Left lung (tissue), 10 donors: ENCODE data around the gene FMN1. TPM values are rescaled to one million over a fixed set of nuclear protein-coding genes. Genes with fewer than 3 reads are reported as not detected.

ENCODE experiments used
- ATAC-seq: fragments of 200-7000 bp; cut with Tn5 transposase; one replicate; pipeline ENCODE4 v1.9.1; 2020; ENCODE audit warnings: moderate library complexity
- DNase-seq, 4 donors: peaks; one replicate each; pipeline ENCODE4 v3.0.0-alpha.2; 2013 to 2020
- H3K27ac ChIP-seq, 2 donors: fragments of 200-600 bp; sonication (generic) in 1 of 2; one replicate each; pipeline versions ENCODE4 v1.5.0 to v1.8.0; 2020 to 2021
- H3K27me3 ChIP-seq, 2 donors: fragments of 200-600 bp; sonication (generic) in 1 of 2; one replicate each; pipeline versions ENCODE4 v1.5.0 to v1.8.0; 2020 to 2021
- H3K36me3 ChIP-seq, 2 donors: fragments of 200-600 bp; sonication (generic) in 1 of 2; one replicate each; pipeline versions ENCODE4 v1.5.0 to v1.8.0; 2020 to 2021
- H3K4me1 ChIP-seq, 2 donors: fragments of 200-600 bp; one replicate each; pipeline ENCODE4 v1.8.0; 2021
- H3K4me3 ChIP-seq, 2 donors: fragments of 200-600 bp; sonication (generic) in 1 of 2; one replicate each; pipeline versions ENCODE4 v1.5.0 to v1.8.0; 2020 to 2021; ENCODE audit warnings: mild to moderate bottlenecking in 1 of 2
- H3K9me3 ChIP-seq, 2 donors: fragments of 200-600 bp; sonication (generic) in 1 of 2; one replicate each; pipeline versions ENCODE4 v1.5.0 to v1.8.0; 2020 to 2021
- CTCF ChIP-seq, 2 donors: fragments of 200-600 bp; sonication (generic) in 1 of 2; IDR thresholded peaks; one replicate each; pipeline versions ENCODE4 v1.5.0 to v1.8.0; 2021; ENCODE audit warnings: antibody characterized with exemption in 2 of 2
- intact Hi-C, 2 donors: fragments of 100-400 bp; cut with DNase I; formaldehyde crosslinking; loops; one replicate each; pipeline versions ENCODE4 v1.11.2 to v1.14.2; 2022
- polyA plus RNA-seq, 6 donors: library from polyadenylated mRNA; unstranded; fragments of 120-200 nt; gene quantifications; one replicate each; pipeline ENCODE4 v1.2.1, GENCODE V29; 2013; ENCODE audit not compliant: insufficient read length in 6 of 6
- total RNA-seq, 2 donors: library from RNA; stranded (reverse); fragmentation: NEBNext Ultra II Directional; extraction: Animal tissue kit (Norgen Biotek cat#: 25700); gene quantifications; one replicate each; pipeline ENCODE4 v1.2.1, GENCODE V29; 2021
- donor health status: DM: no; HTN: yes; CAD: no.
- donor health status: DM: no; HTN: no; CAD: no.

Gene FMN1
- total and polyA plus RNA-seq, 8 donors = 4.6 to 45.2 (median 8.4) TPM

DNA sequence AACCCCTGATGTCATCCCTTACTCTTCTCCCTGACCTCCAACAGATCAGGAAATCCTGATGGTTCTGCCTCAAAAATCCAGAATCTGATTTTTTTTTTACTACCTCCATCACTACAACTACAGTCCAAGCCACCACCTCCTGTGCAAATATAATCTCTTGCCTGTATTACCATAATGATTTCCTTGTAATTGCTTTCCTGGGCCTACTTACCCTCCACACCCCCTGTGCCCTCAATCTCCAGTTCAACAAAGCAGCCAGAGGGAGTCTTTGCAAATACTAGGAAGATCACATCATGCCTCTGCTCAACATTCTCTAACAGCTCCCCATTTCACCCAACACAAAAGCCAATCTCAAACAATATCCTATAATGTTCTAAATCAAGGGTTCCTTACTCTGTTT is 159.9 kb downstream of the FMN1 start:
- H3K4me1 ChIP-seq = no peaks in the 10 kb centered on the region
- H3K4me3 ChIP-seq = no peak overlapping the region
- no peak for DNase-seq
- no peaks in the 10 kb centered on the region for H3K9me3 ChIP-seq
- no peak for TF ChIP-seq CTCF (IDR thresholded peaks at IDR 0.05)
- no peaks in the 10 kb centered on the region for H3K36me3 ChIP-seq
- no peak overlapping the region for H3K27ac ChIP-seq
- intact Hi-C loops = no loop called here
- H3K27me3 ChIP-seq = no peaks in the 10 kb centered on the region
- no peak for ATAC-seq

- no peak overlapping the region for H3K4me3 ChIP-seq
- intact Hi-C loops = no loop called here
- DNase-seq (no peak), ATAC-seq (no peak)
- H3K9me3 ChIP-seq = no peaks in the 10 kb centered on the region
- H3K4me1 ChIP-seq = peaks cover 5 to 7% of the 10 kb centered on the region in 2 donors
- no peak overlapping the region for H3K27ac ChIP-seq
- H3K27me3 ChIP-seq = no peaks in the 10 kb centered on the region
- TF ChIP-seq CTCF (IDR thresholded peaks at IDR 0.05) = no peak
- H3K36me3 ChIP-seq = no peaks in the 10 kb centered on the region
Measured at GRCh38 chr15:33032053-33032452, 162.5 kb downstream of the FMN1 start.

DNA sequence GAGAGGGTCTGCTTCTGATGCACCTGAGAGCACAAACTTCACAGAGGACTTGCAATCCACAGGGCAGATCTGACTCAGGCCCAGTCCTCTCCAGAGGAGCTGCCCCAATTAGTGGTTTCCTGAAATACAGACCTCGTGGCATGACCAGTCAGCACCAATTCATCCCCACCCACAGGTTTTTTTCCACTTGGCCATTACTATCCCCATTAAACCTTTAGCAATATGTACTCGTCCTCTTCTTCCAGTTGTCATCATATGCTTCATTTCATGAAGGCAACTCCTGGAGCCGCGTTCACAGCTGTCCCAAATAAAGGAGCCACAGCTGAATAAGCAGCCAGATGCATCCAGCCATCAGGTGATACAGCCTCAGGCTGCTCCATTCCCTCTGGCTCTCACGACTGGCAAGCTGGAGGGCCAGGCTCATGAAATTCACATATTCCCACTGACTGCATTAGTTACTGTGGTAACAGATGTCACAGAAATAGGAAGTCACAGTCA is 163.1 kb downstream of the FMN1 start:
- H3K9me3 ChIP-seq = no peaks in the 10 kb centered on the region
- H3K27ac ChIP-seq = no peak overlapping the region
- no peak for TF ChIP-seq CTCF (IDR thresholded peaks at IDR 0.05)
- DNase-seq (no peak), ATAC-seq (no peak)
- peaks cover 5 to 10% of the 10 kb centered on the region in 2 donors for H3K4me1 ChIP-seq
- intact Hi-C loops = no loop called here
- no peaks in the 10 kb centered on the region for H3K36me3 ChIP-seq
- H3K27me3 ChIP-seq = no peaks in the 10 kb centered on the region
- H3K4me3 ChIP-seq = no peak overlapping the region

- peaks cover 5 to 10% of the 10 kb centered on the region in 2 donors for H3K4me1 ChIP-seq
- intact Hi-C loops = no loop called here
- H3K4me3 ChIP-seq = no peak overlapping the region
- no peak for TF ChIP-seq CTCF (IDR thresholded peaks at IDR 0.05)
- H3K36me3 ChIP-seq = no peaks in the 10 kb centered on the region
- no peaks in the 10 kb centered on the region for H3K9me3 ChIP-seq
- DNase-seq (no peak), ATAC-seq (no peak)
- H3K27me3 ChIP-seq = no peaks in the 10 kb centered on the region
- no peak overlapping the region for H3K27ac ChIP-seq
Measured at GRCh38 chr15:33030315-33030714, 164.2 kb downstream of the FMN1 start.

GRCh38 chr15:33029109-33029652 is 165.3 kb downstream of the FMN1 start:
- intact Hi-C loops = loop anchor here in 1 of 2 donors (10.0 kb wide), 2 partner anchors 46 to 106 kb away; no protein-coding TSS in a partner anchor
- no peak overlapping the region for H3K4me3 ChIP-seq
- H3K27me3 ChIP-seq = no peaks in the 10 kb centered on the region
- no peaks in the 10 kb centered on the region for H3K36me3 ChIP-seq
- DNase-seq = no peak
- H3K27ac ChIP-seq = peak overlapping the region; percentile 28 to 50
- no peaks in the 10 kb centered on the region for H3K9me3 ChIP-seq
- no peak for TF ChIP-seq CTCF (IDR thresholded peaks at IDR 0.05)
- H3K4me1 ChIP-seq = peaks cover 5 to 10% of the 10 kb centered on the region in 2 donors
- peak; percentile 57 for ATAC-seq
